HUES64 (cell line): Measurements from ENCODE around the gene XRCC6.
"Not testable (repeated sequence)": the region's sequence is repeated elsewhere in the genome, so short reads cannot be mapped to it uniquely, and the experiment has no call there.

Source experiments
- H3K27ac ChIP-seq: 2 replicates; pipeline ENCODE4 v1.7.0; 2013; ENCODE audit warnings: low read depth, low read length, inconsistent platforms
- H3K27me3 ChIP-seq: 2 replicates; pipeline ENCODE4 v1.6.1; 2013; ENCODE audit warnings: mild to moderate bottlenecking, low read length; ENCODE audit not compliant: insufficient read depth
- H3K36me3 ChIP-seq: 2 replicates; pipeline ENCODE4 v1.6.1; 2013; ENCODE audit warnings: mild to moderate bottlenecking, low read length; ENCODE audit not compliant: insufficient read depth
- H3K4me1 ChIP-seq: 2 replicates; pipeline ENCODE4 v1.6.1; 2013; ENCODE audit warnings: mild to moderate bottlenecking, low read length, moderate library complexity; ENCODE audit not compliant: insufficient read depth
- H3K4me3 ChIP-seq: 2 replicates; pipeline ENCODE4 v1.5.1; 2013; ENCODE audit warnings: mild to moderate bottlenecking, low read length, moderate library complexity
- H3K9ac ChIP-seq: 2 replicates; pipeline ENCODE4 v1.6.1; 2013; ENCODE audit warnings: mild to moderate bottlenecking, low read depth, low read length
- H3K9me3 ChIP-seq: 2 replicates; pipeline ENCODE4 v1.6.1; 2013; ENCODE audit warnings: low read depth, low read length; ENCODE audit not compliant: insufficient read depth
- WGBS: fragments of 150-250, 120-280 bp; methylation state at CpG from one replicate; pipeline ENCODE4 v1.1.7; 2013; ENCODE audit warnings: missing lambda C conversion rate; 5-methylcytosine and 5-hydroxymethylcytosine counted together

XRCC6 gene

DNA sequence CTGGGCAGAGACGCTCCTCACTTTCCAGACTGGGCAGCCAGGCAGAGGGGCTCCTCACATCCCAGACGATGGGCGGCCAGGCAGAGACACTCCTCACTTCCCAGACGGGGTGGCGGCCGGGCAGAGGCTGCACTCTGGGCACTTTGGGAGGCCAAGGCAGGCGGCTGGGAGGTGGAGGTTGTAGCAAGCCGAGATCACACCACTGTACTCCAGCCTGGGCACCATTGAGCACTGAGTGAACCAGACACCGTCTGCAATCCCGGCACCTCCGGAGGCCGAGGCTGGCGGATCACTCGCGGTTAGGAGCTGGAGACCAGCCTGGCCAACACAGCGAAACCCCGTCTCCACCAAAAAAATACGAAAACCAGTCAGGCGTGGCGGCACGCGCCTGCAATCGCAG is 10.5 kb downstream of the XRCC6 start:
- H3K4me1 ChIP-seq, H3K9ac ChIP-seq, H3K27ac ChIP-seq, H3K9me3 ChIP-seq, H3K27me3 ChIP-seq, H3K4me3 ChIP-seq: not testable (repeated sequence)
- WGBS, result 96% methylated on average over 14 of the region's 23 CpGs
- H3K36me3 ChIP-seq, result peaks cover 88% of the 10 kb centered on the region

DNA sequence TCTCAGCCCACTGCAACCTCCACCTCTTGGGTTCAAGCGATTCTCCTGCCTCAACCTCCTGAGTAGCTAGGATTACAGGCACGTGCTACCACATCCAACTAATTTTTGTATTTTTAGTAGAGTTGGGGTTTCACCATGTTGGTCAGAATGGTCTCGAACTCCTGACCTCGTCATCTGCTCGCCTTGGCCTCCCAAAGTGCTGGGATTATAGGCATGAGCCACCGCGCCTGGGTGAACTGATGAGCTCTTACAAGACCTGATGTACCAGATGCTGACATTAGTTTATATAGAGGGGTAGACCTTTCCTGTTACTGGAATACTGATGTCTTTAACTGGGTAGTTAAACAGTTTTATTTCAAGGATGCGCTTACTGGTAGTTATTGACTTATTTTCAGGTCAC is 13.5 kb downstream of the XRCC6 start:
- peaks cover 87% of the 10 kb centered on the region for H3K36me3 ChIP-seq
- H3K9ac ChIP-seq, H3K4me1 ChIP-seq, H3K9me3 ChIP-seq, H3K27me3 ChIP-seq, H3K27ac ChIP-seq, H3K4me3 ChIP-seq: not testable (repeated sequence)
- WGBS, result 98% methylated on average over 8 of the region's 8 CpGs

GRCh38 chr22:41636467-41636866 is 15.4 kb downstream of the XRCC6 start:
- H3K27ac ChIP-seq, result no peak overlapping the region
- no peaks in the 10 kb centered on the region for H3K4me1 ChIP-seq
- no peaks in the 10 kb centered on the region for H3K27me3 ChIP-seq
- H3K4me3 ChIP-seq, result no peak overlapping the region
- peaks cover 94% of the 10 kb centered on the region for H3K36me3 ChIP-seq
- WGBS, result 95% methylated on average over 7 of the region's 7 CpGs
- no peaks in the 10 kb centered on the region for H3K9me3 ChIP-seq
- H3K9ac ChIP-seq, result no peak overlapping the region

DNA sequence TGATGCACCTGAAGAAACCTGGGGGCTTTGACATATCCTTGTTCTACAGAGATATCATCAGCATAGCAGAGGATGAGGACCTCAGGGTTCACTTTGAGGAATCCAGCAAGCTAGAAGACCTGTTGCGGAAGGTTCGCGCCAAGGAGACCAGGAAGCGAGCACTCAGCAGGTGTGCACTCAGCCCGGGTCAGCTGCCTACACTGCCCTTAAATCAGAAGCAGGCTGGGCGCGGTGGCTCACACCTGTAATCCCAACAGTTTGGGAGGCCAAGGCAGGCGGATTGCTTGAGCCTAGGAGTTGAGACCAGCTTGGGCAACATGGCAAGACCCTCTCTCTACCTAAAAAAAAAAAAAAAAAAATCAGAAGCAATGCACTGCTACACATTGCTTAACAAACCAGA is 16.5 kb downstream of the XRCC6 start:
- not testable (repeated sequence) for H3K27me3 ChIP-seq, H3K4me3 ChIP-seq, H3K9ac ChIP-seq, H3K27ac ChIP-seq, H3K4me1 ChIP-seq, H3K9me3 ChIP-seq
- H3K36me3 ChIP-seq, result peaks cover 97% of the 10 kb centered on the region
- WGBS, result 96% methylated on average over 8 of the region's 8 CpGs

- Histone ChIP-seq H3K9me3 (no peaks in the 10 kb centered on the region), H3K27ac (no peak overlapping the region), H3K4me3 (no peak overlapping the region), H3K36me3 (peaks cover 98% of the 10 kb centered on the region), H3K4me1 (no peaks in the 10 kb centered on the region), H3K27me3 (no peaks in the 10 kb centered on the region), H3K9ac (no peak overlapping the region)
- 93% methylated on average over 5 of the region's 5 CpGs for WGBS
Measured at GRCh38 chr22:41638124-41638523, 17.0 kb downstream of the XRCC6 start.

- peaks cover 96% of the 10 kb centered on the region for H3K36me3 ChIP-seq
- no peaks in the 10 kb centered on the region for H3K4me1 ChIP-seq
- no peak overlapping the region for H3K27ac ChIP-seq
- H3K27me3 ChIP-seq, result no peaks in the 10 kb centered on the region
- no peak overlapping the region for H3K9ac ChIP-seq
- no peak overlapping the region for H3K4me3 ChIP-seq
- no peaks in the 10 kb centered on the region for H3K9me3 ChIP-seq
- WGBS, result 98% methylated on average over 4 of the region's 5 CpGs
Measured at GRCh38 chr22:41638748-41639147, 17.7 kb downstream of the XRCC6 start.

GRCh38 chr22:41641854-41642253 is 20.8 kb downstream of the XRCC6 start:
- 98% methylated on average over 7 of the region's 7 CpGs for WGBS
- no peak overlapping the region for H3K27ac ChIP-seq
- no peak overlapping the region for H3K4me3 ChIP-seq
- H3K4me1 ChIP-seq, result no peaks in the 10 kb centered on the region
- H3K9ac ChIP-seq, result no peak overlapping the region
- H3K27me3 ChIP-seq, result no peaks in the 10 kb centered on the region
- H3K36me3 ChIP-seq, result peaks cover 94% of the 10 kb centered on the region
- no peaks in the 10 kb centered on the region for H3K9me3 ChIP-seq

DNA sequence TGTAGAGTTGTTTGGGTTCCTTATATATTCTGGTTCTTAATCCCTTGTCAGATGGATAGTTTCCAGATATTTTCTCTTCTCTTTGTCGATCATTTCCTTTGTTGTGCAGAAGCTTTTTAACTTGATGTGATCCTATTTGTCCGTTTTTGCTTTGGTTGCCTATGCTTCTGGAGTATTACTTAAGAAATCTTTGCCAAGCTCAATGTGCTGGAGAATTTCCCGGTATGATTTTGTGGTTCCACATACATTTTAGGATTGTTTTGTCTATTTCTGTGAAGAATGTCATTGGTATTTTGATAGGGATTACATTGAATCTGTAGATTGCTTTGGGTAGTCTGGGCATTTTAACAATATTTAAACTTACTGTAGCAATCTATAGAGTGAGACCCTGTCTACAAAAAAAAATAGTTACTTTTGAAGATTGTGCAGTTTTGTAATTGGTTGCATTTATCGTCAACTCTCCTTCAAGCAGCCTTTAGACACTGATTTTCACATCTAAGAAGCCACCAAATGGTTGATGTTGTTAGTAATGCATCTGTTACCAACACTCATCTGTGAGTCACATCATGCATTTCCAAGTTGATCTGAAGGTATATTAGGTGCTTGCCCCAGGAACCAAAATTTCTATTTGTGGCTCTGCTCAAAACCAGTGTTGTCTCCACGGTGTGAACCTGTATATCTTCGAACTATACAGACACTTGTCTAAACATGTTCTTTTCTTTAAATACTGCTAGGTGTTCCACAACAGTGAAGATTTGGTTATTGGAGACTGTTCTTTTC is 21.4 kb downstream of the XRCC6 start:
- WGBS, result 91% methylated on average over 5 of the region's 6 CpGs
- Histone ChIP-seq H3K27me3 (no peaks in the 10 kb centered on the region), H3K9me3 (no peaks in the 10 kb centered on the region), H3K9ac (no peak overlapping the region), H3K4me3 (no peak overlapping the region), H3K4me1 (no peaks in the 10 kb centered on the region), H3K27ac (no peak overlapping the region), H3K36me3 (peaks cover 94% of the 10 kb centered on the region)

DNA sequence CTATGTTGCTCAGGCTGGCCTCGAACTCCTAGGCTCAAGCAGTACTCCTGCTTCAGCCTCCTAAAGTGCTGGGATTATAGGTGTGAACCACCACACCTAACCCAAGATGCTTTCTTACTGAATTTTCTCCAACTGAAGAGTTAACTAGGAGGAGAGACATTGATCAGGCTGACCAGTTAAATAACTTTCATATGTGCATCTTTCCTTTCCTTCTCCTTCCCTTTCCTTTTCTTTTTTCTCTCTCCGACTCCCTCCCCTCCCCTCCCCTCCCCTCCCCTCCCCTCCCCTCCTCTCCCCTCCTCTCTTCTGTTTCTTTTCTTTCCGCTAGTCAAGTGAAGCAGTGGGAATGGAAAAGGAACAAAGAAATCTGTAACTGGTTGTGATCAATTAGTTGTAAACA is 26.7 kb downstream of the XRCC6 start:
- Histone ChIP-seq H3K27me3 (no peaks in the 10 kb centered on the region), H3K4me1 (no peaks in the 10 kb centered on the region), H3K9ac (no peak overlapping the region), H3K4me3 (no peak overlapping the region), H3K27ac (no peak overlapping the region), H3K36me3 (peaks cover 92% of the 10 kb centered on the region), H3K9me3 (no peaks in the 10 kb centered on the region)
- 92% methylated on average over 1 of the region's 3 CpGs for WGBS

- Histone ChIP-seq H3K9me3 (no peaks in the 10 kb centered on the region), H3K36me3 (peaks cover 92% of the 10 kb centered on the region), H3K27me3 (no peaks in the 10 kb centered on the region), H3K27ac (no peak overlapping the region), H3K9ac (no peak overlapping the region), H3K4me1 (no peaks in the 10 kb centered on the region), H3K4me3 (no peak overlapping the region)
- no CpG with 5 or more reads among the region's 1 CpG for WGBS
Measured at GRCh38 chr22:41648432-41648831, 27.3 kb downstream of the XRCC6 start.

GRCh38 chr22:41650229-41650628 is 29.1 kb downstream of the XRCC6 start:
- Histone ChIP-seq H3K27ac (no peak overlapping the region), H3K4me3 (no peak overlapping the region), H3K9ac (no peak overlapping the region), H3K36me3 (peaks cover 97% of the 10 kb centered on the region), H3K27me3 (no peaks in the 10 kb centered on the region), H3K4me1 (no peaks in the 10 kb centered on the region), H3K9me3 (no peaks in the 10 kb centered on the region)
- 96% methylated on average over 1 of the region's 1 CpG for WGBS

DNA sequence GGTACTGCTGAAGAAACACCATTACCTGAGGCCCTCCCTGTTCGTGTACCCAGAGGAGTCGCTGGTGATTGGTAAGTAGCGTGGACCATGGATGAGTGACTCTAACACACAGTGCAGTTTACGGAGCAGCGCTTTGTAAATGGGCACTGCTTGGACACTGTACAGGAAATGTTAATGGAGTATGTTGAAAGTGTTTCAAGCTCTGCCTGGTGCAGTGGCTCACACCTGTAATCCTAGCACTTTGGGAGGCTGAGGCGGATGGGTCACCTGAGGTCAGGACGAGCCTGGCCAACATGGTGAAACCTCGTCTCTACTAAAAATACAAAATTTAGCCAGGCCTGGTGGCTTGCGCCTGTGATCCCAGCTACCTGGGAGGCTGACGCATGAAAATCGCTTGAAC is 29.7 kb downstream of the XRCC6 start:
- no peaks in the 10 kb centered on the region for H3K27me3 ChIP-seq
- no peaks in the 10 kb centered on the region for H3K9me3 ChIP-seq
- 97% methylated on average over 11 of the region's 11 CpGs for WGBS
- H3K27ac ChIP-seq, result no peak overlapping the region
- no peak overlapping the region for H3K9ac ChIP-seq
- no peak overlapping the region for H3K4me3 ChIP-seq
- no peaks in the 10 kb centered on the region for H3K4me1 ChIP-seq
- peaks cover 96% of the 10 kb centered on the region for H3K36me3 ChIP-seq
